HEK293 (cell line): ENCODE measurements around the gene AQP5.

ENCODE experiments used
- CTCF ChIA-PET: fragments of 350-600 bp; formaldehyde crosslinking; extraction: SDS; loops from one replicate; lab custom pipeline; 2021; ENCODE audit warnings: antibody characterized with exemption; lab: Yijun Ruan, JAX
- POLR2A ChIA-PET: fragments of 300-600 bp; formaldehyde crosslinking; extraction: SDS; loops from one replicate; lab custom pipeline; 2020; ENCODE audit warnings: antibody characterized with exemption, inconsistent platforms; lab: Yijun Ruan, JAX
- H3K27ac ChIP-seq: fragments of 200-500 bp; sonication (Bioruptor generic); 2 replicates; pipeline ENCODE4 v1.5.1; 2014; ENCODE audit warnings: low read depth, low read length, control low read depth, inconsistent platforms; ENCODE audit errors: extremely low read depth
- H3K36me3 ChIP-seq, 2 experiments: fragments of 200-500 bp in 1 of 2; sonication (Bioruptor generic) in 1 of 2; 1 replicate in 1 of 2; 2 replicates in 1 of 2; pipeline ENCODE4 v1.5.1; 2014 to 2017; ENCODE audit warnings: inconsistent platforms in 2 of 2, low read length in 2 of 2; ENCODE audit not compliant: control insufficient read depth in 2 of 2, insufficient read depth in 1 of 2
- H3K4me1 ChIP-seq: fragments of 200-500 bp; sonication (Bioruptor generic); 2 replicates; pipeline ENCODE4 v1.5.1; 2014; ENCODE audit warnings: mild to moderate bottlenecking, low read length, inconsistent platforms; ENCODE audit not compliant: control insufficient read depth, insufficient read depth
- H3K4me3 ChIP-seq: 2 replicates; pipeline ENCODE4 v1.5.1; 2011; ENCODE audit warnings: low read depth, mild to moderate bottlenecking, control low read depth, low read length, moderate library complexity
- H3K9me3 ChIP-seq: fragments of 200-500 bp; sonication (Bioruptor generic); 2 replicates; pipeline ENCODE4 v1.5.1; 2014; ENCODE audit warnings: low read depth, low read length, inconsistent platforms; ENCODE audit not compliant: control insufficient read depth, insufficient read depth
- ZIC2 ChIP-seq: fragments of 450-650 bp; formaldehyde crosslinking; IDR thresholded peaks from 2 replicates; pipeline ENCODE4 v1.5.1; 2016; ENCODE audit warnings: missing biosample characterization, missing genetic modification characterization
- ZNF423 ChIP-seq: fragments of 450-650 bp; formaldehyde crosslinking; IDR thresholded peaks from 2 replicates; pipeline ENCODE4 v1.5.1; 2016; ENCODE audit warnings: missing biosample characterization, missing genetic modification characterization
- ZNF473 ChIP-seq: fragments of 450-650 bp; formaldehyde crosslinking; IDR thresholded peaks from 2 replicates; pipeline ENCODE4 v1.5.1; 2017; ENCODE audit warnings: missing biosample characterization, missing genetic modification characterization
- ZNF785 ChIP-seq: fragments of 450-650 bp; formaldehyde crosslinking; IDR thresholded peaks from 2 replicates; pipeline ENCODE4 v1.5.1; 2016; ENCODE audit warnings: missing biosample characterization, missing genetic modification characterization
- TF ChIP-seq, protein P1 (sequence below): fragments of 450-650 bp; formaldehyde crosslinking; IDR thresholded peaks from 2 replicates; pipeline ENCODE4 v1.5.1; 2016; ENCODE audit warnings: missing biosample characterization, missing genetic modification characterization
- TF ChIP-seq, protein P2 (sequence below): fragments of 450-650 bp; formaldehyde crosslinking; conservative IDR thresholded peaks from 2 replicates; pipeline ENCODE4 v1.5.1; 2016; ENCODE audit warnings: low read depth, missing biosample characterization, missing genetic modification characterization

AQP5 gene

DNA sequence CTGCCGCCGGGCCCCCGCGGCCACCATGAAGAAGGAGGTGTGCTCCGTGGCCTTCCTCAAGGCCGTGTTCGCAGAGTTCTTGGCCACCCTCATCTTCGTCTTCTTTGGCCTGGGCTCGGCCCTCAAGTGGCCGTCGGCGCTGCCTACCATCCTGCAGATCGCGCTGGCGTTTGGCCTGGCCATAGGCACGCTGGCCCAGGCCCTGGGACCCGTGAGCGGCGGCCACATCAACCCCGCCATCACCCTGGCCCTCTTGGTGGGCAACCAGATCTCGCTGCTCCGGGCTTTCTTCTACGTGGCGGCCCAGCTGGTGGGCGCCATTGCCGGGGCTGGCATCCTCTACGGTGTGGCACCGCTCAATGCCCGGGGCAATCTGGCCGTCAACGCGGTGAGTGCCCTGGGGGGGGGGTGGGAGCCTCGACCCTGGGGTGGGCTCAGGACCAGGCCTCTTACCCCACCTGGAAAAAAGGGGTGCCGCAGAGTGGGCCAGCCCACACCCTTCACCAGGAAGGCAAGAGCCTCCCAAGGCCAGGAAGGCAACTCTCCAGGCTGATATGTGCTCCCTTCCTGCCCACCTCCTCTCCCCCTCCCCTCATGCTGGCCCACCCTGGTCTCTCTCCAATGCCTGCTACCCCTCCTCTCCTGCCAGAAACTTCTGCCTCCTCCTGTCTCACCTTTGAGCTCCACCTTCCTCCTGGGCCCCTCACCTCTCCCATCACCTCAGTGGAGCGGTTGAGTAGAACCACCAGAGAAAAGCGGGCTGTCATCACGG, 507 bp downstream of the AQP5 start:
- Histone ChIP-seq H3K36me3 (no peaks in the 10 kb centered on the region), H3K9me3 (no peaks in the 10 kb centered on the region), H3K4me3 (no peak overlapping the region), H3K4me1 (0 out of 2 replicates have a peak, but pooled peaks cover 5% of the 10 kb centered on the region), H3K27ac (no peak overlapping the region)
- POLR2A ChIA-PET, result interaction anchor here (0.9 kb wide), 1 partner anchor 150 kb away, joined by 6 read pairs; the partner anchor contains the start of gene COX14
- no peak for TF ChIP-seq ZNF785
- TF ChIP-seq, protein P1, sequence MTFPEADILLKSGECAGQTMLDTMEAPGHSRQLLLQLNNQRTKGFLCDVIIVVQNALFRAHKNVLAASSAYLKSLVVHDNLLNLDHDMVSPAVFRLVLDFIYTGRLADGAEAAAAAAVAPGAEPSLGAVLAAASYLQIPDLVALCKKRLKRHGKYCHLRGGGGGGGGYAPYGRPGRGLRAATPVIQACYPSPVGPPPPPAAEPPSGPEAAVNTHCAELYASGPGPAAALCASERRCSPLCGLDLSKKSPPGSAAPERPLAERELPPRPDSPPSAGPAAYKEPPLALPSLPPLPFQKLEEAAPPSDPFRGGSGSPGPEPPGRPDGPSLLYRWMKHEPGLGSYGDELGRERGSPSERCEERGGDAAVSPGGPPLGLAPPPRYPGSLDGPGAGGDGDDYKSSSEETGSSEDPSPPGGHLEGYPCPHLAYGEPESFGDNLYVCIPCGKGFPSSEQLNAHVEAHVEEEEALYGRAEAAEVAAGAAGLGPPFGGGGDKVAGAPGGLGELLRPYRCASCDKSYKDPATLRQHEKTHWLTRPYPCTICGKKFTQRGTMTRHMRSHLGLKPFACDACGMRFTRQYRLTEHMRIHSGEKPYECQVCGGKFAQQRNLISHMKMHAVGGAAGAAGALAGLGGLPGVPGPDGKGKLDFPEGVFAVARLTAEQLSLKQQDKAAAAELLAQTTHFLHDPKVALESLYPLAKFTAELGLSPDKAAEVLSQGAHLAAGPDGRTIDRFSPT, result 0 out of 2 replicates have a peak, but pooled peaks have one; percentile 31
- TF ChIP-seq, protein P2, sequence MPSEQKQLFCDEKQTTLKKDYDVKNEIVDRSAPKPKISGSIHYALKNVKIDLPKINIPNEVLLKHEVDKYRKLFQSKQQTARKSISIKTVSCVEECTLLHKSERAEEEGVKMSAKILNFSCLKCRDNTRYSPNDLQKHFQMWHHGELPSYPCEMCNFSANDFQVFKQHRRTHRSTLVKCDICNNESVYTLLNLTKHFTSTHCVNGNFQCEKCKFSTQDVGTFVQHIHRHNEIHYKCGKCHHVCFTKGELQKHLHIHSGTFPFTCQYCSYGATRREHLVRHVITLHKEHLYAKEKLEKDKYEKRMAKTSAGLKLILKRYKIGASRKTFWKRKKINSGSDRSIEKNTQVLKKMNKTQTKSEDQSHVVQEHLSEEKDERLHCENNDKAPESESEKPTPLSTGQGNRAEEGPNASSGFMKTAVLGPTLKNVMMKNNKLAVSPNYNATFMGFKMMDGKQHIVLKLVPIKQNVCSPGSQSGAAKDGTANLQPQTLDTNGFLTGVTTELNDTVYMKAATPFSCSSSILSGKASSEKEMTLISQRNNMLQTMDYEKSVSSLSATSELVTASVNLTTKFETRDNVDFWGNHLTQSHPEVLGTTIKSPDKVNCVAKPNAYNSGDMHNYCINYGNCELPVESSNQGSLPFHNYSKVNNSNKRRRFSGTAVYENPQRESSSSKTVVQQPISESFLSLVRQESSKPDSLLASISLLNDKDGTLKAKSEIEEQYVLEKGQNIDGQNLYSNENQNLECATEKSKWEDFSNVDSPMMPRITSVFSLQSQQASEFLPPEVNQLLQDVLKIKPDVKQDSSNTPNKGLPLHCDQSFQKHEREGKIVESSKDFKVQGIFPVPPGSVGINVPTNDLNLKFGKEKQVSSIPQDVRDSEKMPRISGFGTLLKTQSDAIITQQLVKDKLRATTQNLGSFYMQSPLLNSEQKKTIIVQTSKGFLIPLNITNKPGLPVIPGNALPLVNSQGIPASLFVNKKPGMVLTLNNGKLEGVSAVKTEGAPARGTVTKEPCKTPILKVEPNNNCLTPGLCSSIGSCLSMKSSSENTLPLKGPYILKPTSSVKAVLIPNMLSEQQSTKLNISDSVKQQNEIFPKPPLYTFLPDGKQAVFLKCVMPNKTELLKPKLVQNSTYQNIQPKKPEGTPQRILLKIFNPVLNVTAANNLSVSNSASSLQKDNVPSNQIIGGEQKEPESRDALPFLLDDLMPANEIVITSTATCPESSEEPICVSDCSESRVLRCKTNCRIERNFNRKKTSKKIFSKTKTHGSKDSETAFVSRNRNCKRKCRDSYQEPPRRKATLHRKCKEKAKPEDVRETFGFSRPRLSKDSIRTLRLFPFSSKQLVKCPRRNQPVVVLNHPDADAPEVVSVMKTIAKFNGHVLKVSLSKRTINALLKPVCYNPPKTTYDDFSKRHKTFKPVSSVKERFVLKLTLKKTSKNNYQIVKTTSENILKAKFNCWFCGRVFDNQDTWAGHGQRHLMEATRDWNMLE, result no peak
- CTCF ChIA-PET, result interaction anchor here (0.5 to 6.0 kb wide), 3 partner anchors 10 to 108 kb away, joined by 5 to 50 read pairs (median 7); no protein-coding TSS in a partner anchor

GRCh38 chr12:49962861-49963765, 1.4 kb downstream of the AQP5 start:
- POLR2A ChIA-PET, result interaction anchor here (0.5 to 0.9 kb wide), 2 partner anchors 24 to 149 kb away, joined by 4 to 6 read pairs; partner anchors contain the start of gene COX14
- TF ChIP-seq ZIC2 (tag by site-specific recombination) (peak; percentile 26; the same call in 1 of the 2 replicates), ZNF423 (no peak), ZNF473 (tag by site-specific recombination) (no peak)
- TF ChIP-seq, protein P1, result peak; percentile 47; the same call in 1 of the 2 replicates
- CTCF ChIA-PET, result interaction anchor here (0.5 to 7.1 kb wide), 4 partner anchors 9 to 95 kb away, joined by 5 to 99 read pairs (median 28); no protein-coding TSS in a partner anchor
- no peak overlapping the region for H3K4me3 ChIP-seq
- no peaks in the 10 kb centered on the region for H3K36me3 ChIP-seq
- 0 out of 2 replicates have a peak, but pooled peaks cover 5% of the 10 kb centered on the region for H3K4me1 ChIP-seq
- no peak overlapping the region for H3K27ac ChIP-seq
- H3K9me3 ChIP-seq, result no peaks in the 10 kb centered on the region
